Epidermal melanocyte (primary cell): ENCODE measurements around the gene C1QTNF5.

Source experiments
- DNase-seq: peaks from one replicate; pipeline ENCODE4 v3.0.0; 2011; ENCODE audit warnings: low spot score; ENCODE audit not compliant: insufficient read length

Gene C1QTNF5

DNA sequence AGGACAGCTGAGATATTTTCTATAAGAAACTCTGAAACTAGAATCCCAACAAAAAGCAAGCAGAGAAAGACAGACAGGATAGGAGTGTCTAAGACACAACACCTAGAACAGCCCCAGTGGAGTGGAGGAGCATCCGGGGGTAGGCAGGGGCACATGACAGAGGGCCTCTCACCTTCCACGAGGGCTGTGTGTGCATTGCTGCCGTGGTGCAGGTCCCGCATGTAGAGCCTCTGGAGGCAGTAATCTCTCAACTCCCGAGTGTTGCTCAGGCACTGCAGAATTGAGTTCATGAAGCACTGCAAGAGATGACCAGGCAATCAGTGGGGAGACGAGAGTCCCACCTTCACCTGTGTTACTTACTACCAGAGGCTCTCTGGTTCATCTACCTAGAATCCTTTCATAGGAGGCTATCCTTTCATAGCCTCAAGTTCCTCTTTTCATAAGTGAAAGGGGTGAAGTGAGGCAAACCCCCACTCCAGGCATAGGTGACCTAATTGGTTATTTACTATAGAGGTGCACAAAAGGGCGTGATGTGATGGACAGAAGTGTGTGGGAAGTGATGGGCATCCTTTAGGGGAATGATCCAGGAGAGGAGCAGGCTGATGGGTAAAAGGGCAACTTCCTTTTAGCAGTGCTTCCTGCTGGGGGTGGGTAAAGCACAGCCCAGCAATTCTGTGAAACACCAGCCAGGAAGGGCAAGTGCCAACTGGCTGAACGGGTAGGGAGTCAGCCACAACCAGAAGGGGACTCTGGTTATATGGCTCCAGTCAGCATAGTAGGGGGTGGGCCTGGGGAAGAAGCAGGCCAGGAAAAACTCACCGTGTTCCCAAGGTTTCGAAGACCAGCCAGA lies 18.9 kb upstream of the C1QTNF5 start:
- DNase-seq, result no peak

DNA sequence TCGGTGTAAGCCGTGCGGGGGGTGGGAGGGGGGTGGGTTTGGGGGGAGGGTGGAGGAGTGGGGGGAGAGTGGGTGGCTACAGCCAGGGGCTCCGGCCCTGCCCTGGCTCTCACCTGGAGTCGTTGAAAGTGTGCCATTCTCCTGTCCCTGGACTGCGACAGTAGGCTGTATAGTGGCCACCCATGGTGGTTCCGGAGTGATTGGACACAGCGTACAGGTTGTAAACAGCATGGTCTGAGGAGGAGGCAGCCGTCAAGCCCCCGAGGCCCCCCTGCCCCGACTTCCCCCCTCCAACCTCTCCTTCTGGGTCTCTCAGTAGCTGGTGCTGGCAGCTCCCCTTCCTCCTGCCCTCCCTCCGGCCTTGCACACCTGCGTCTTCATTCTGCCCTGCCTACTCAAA lies 16.4 kb upstream of the C1QTNF5 start:
- DNase-seq, result no peak

DNA sequence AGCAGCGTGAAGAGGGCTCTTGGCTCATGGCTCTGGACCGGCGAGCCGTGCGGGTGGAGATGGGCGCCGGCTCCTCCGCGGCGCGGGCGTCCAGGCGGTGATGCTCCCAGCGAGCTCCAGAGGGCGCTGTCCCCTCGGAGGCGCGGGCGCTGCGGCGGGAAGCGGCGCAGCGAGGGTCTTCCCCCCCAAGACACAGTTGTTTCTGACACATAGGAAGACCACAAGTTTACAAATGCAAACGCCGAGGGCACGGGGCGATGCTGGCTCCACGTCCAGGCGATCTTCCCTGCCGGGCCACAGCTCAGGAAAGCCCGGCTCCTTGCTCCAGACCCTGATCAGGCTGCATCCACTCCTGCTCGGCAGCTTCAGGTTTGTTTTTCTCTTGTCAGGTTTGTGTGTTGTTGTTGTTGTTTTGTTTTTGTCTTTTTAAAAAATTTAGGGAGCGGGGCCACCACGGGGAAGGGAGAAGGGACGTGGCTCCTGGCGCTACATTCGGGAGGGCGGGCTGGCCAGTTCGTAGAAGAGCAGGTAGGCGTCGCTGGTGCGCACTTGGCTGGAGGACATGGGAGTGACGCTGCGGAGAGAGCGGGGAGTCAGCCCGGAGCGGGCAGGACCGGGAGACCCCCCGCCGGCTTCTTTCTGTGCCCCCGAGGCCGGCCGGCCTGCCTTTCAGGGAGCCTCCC lies 15.8 kb upstream of the C1QTNF5 start:
- DNase-seq, result peak; percentile 96

DNA sequence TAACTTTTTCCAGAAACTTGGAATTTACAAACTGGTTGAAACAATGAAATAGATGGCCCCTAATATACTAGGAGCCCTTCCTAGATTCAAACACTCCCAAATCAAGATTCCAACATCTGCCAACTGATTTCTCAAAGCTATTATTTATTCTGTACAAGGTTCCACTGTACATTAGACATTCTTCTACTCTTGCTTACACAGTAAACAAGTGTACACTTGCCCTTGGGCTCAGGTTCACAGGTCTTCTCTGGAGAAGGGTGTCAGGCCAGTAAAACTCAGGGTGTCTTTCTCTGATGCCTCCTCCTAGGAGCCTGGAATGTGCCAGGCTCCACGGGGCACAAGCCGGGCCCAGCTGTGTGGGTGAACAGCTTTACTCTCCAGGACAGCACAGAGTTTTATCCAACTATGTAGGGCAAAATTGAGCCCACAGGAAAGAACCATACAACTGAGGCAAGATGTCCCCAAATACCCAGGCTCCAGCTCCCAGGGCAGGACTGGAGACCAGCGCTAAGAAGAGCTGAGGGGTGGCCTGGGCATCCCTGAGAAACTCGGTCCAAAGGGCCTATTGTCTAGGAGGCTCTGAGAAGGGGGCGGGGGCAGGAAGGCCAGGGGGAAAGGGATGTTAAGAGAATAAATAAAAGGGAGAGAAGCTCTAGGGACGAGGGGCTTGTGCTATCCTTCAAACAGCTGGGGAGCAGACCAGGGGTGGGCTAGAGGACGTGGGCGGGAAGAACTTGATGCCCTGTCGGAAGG lies 14.6 kb upstream of the C1QTNF5 start:
- DNase-seq, result no peak

DNA sequence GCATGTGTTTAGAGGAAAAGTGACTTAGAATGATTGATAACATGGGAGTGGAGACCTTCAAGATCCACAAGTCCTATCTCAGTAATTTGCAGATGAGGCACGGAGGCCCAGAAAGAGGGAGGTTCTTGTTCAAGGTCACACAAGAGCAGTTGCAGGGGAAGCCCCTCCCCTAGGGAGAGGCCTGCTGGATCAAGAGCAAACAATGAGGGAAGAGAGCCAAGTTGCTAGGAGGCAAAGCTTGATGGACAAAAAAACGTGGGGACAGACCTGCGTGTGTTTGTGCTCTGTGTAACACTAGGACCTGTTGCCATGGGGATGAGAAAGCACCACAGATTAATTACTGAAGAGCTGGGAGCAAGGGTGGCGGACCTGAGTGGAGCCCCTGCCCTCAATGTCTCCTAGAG lies 12.2 kb upstream of the C1QTNF5 start:
- peak; percentile 20 for DNase-seq

DNA sequence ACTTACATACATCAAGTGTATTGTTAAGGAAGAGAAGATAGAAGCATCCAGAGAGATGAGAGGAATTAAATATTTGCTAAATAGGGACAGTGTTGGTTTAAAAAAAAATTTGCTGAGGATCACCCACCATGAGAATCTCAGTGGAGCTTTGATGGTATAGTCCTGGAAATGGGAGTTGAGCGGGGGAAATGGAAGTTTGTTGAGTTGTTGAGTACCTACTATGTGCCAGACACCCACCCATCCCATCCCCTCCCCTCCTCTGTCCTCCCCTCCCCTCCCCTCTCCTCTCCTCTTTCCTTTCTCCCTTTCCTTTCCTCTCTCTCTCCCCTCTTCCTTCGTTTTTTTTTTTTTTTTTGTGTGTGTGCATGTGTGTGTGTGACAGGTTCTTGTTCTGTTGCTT lies 10.5 kb upstream of the C1QTNF5 start:
- no peak for DNase-seq

DNA sequence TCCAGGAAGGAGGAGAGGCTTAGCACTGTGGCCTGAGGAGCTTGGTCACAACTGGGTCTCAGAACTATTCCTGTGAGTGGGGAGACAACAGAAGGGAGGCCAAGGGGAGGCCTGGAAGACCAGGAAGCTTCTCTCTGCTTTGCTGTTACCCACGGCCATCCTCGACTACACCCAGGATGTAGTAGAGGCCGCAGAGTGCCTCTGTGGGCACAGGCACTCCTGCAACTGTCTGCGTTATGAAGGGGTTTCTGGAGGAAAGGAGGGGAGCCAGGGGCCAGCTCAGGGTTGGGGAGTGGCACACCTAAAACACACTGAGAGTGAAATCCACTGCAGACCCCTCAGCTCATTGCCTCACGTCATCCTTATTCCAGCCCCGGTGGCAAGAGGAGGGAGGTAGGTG lies 9.6 kb upstream of the C1QTNF5 start:
- DNase-seq, result peak; percentile 5

DNA sequence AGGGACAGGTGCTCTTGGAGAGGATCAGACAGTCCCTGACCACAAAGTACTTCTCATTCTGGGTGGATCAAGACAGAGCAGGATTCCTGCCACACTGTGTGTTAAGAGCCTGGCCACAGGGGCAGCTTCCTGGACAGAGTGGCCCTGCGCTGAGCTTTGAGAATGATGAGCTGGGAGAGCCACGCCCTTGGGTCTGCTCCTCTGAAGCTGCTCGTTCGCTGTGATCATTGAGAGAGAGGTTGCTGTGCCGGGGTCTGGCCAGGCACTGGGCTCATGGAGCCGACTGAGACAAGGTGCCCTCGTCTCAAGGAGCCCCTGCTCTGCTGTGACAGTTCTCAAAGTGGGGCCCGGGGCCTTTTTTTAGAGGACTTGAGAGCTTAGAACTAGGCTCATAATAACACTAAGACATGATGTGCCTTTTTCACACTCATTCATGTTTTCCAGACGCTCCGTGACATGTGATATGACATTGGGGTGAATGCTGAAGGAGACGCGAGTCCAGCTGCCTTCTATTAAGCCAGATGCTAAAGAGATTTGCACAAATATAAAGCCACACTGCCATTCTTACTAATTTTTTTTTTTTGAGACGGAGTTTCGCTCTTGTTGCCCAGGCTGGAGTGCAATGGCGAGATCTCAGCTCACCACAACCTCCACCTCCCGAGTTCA lies 7.4 kb upstream of the C1QTNF5 start:
- peak; percentile 15 for DNase-seq

DNA sequence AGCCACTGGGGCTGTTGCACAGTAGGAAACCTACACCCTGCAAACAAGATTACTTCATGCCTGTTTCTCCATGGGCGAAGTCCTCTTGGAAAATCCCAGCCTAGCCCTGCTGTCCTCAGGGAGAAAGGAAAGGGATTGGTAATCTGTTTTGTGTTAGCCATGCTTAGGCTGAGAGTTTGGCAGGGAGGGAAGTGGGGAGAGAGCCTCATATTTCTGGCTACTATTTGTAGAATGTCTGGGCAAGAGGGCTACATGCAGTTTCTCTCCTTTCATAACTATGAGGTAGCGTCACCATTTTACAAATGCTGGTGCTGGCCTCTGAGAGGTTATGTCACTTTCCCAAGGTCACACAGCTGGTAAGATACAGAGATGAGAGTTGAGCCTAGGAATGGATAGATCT lies 6.6 kb upstream of the C1QTNF5 start:
- peak; percentile 41 for DNase-seq

DNA sequence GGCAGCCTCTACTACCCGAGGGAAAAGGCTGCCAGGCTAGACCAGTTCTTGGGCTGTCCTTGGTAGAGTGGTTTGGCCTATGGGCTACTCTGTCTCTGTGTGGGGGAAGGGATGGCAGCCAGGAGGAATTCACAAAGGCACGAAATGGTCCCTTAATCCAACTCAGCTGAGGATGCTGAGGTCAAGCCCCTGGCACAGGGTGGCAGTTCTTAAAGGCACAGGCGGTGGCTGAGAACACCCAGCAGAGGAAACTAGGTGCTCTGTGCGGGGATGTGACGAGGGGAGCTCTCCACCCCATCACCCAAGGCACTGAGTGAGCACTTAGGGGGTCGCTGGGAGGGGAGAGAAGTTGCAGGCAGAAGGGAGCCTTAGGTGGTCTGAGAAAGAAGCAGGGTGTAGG lies 5.9 kb upstream of the C1QTNF5 start, which contains the start of gene MFRP:
TSS of gene MFRP (minus strand) at position 101 of the 400 bp plus-strand sequence. CDS start 192 bp downstream, outside the sequence.
- DNase-seq, result no peak

DNA sequence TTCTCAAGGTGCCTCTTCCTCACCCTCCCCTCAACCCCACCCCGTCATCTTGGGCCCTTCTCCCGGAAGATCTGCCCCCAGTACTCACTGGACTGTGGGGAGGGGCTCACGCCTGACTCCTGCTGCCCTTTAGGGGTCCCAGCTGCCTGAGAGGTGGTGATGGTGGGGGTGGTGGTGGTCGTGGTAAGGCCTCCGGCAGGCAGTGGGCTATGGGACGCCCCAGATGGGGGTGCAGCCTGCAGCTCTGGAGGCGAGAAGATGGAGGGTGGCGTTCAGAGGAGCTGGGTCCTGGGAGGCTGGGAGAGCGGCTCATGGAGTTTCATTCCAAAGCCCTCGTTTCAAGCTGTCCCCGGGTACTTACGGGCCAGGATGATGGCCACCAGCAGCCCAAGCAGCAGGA lies 5.0 kb upstream of the C1QTNF5 start:
- DNase-seq, result no peak

DNA sequence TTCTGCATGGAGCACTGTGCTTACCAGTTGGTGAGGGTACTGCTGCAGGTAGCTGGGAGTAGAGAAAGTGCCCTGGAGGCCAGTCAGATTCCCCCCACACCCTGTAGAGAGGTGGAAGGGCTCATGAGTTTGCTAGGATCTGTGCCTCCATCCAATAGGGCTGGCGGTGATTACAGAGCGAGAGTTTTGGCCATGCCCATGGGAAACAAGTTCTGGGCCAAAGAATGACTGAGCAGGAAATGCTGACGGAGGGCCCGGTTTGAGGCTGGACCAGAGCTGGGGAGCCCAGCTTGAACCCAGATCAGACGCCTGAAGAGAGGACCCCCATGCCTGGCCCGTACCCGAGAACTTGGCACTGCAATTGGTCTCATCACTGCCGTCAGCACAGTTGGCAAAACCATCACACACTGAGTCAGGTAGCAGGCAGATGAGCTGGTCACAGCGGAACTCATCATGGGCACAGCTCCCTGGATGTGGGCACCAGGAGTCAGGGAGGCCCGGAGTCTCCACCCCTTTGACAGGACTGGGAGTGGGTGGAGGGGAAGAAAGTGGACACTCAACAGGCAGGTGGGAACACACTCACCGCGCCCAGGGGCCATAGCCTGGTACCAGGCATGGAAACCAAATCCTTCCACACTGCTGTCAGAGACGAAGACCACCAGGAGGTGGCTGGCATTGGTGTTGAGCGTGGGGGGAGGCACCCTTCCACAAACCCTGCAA lies 3.8 kb upstream of the C1QTNF5 start:
- peak; percentile 6 for DNase-seq

DNA sequence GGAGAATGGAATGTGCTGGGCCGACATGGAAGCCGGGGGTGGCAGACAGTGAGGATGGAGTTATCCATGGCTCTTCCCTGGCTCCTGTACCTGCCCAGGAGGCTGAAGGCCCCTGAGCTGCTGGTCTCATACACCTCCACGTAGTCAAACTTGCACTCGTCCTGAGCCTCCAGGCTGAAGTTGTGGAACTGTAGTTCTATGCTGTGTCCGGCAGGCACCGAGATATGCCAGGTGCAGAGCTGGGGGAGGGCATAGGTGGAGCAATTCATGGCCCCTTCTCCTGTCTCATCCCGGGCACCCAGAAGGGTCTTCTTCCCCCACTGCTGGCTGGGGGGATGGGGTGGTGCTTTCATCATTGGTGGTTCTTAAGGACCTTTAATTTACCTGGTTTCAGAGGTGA lies 3.0 kb upstream of the C1QTNF5 start:
- no peak for DNase-seq

DNA sequence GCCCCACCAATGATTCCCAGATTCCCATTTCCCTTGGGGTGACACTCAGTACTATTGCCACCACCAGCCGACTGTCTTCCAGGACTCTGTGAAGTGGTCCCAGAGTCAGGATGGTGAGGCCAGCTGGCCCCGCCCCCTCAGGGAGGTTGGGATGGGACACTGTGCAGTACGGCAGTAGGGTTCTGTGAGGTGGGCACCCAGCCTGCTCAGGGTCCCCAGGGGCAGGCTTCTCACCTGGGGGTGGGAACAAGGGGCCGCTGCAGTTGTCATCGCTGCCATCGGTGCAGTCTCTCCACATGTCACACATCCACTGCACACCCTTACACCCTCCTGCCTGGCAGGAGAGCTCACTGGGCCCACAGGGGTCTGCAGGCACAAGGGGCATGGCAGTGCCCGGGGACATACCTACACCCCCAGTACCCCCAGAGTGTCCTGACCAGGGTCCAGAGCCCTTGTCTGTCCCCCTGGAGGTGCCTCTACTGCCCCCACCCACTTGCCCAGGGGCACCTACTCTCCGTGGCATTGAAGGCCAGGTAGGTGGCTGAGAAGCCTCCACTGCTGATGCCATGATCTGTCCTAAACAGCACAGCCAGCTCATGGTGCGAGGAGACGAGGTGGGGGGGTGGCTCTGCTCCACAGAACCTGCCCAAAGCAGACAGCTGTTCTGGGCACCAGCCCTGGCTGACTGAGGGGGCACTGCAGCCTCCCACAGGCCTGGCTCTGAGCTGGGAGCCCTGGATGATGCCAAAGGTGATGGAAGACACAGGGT lies 1.9 kb upstream of the C1QTNF5 start:
- peak; percentile 10 for DNase-seq

DNA sequence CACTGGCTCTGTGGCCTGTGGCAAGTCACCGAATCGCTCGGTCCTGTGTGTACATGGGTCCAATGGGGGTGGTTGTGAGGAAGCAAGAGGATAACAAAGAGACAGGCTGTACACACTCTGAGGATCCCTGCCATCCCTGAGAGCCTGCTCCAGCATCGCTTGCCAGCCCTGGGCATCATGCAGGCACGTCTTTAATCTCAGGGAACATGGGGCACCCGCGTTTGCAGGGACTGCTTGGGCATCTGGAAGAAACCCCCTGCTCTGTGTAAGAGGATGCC lies 1.3 kb upstream of the C1QTNF5 start:
- DNase-seq, result peak; percentile 12

DNA sequence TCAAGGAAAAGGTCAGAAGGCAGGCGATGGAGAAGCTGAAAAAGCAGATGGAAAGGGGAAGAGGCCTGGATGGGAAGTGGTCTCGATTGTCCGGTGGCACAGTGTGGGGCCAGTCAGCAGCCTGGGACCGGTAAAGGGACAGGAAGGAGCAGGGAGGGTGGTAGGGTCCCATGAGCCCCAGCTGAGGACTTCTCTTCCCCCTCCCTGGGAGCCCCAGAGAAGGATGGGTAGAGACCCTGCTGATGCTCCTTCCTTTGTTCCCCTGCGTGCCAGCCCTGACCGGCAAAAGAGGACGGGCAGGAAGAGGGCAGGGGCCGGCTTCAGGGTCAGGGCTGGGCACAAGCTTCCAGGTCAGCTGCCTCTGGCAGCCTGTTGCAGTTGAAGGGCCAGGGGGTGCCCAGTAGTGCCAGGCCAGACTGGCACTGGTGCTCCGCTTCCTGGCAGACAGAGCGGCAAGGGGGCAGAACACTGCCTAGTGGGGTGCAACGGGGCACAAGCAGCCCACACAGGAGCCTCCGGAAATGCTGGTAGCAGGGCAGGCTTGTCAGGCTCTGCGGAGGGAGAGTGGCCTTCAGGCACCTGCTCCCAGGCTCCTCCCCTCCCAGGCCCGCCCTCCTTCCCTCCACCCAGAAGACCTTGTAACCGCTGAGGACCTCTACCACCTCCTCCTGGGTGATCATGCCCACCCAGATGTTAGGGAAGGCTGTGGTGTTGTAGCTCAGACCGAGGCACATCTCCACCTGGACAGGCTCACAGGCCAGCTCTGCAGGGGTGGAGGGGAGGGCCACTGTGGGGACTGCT lies 739 bp upstream of the C1QTNF5 start:
- DNase-seq, result peak; percentile 13

DNA sequence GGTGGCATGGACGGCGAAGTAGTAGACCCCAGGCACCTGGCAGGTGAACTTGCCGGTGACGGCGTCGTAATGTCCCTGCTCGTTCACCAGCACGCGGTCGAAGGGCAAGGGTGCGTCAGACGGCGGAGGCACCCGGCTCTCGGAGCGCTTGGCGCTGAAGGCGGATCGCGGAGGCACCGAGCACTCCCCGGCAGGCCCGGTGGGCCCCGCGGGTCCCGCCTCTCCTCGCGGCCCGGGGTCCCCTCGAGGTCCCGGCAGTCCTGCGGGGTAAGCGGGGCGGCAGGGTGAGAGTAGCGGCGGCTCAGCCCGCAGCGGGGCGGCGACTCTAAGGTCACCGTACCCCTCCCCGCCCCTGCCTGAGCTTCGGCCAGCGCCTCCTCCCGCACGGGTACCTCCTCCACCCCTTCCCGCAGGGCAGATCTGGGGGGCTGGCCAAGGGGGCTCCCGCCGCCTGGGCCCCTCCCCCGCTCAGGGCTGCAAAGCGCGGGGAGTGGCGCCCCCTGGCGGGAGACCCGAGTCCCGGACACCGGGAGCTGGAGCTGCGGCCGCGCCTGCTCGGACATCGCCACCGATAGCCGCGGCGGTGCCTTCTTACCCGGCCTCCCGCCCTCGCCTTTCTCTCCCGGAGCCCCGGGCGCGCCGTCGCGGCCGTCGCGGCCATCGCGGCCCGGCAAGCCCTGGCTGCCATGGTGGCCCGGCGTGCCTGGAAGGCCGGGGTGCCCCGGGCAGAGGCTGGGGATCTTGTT lies 921 bp downstream of the C1QTNF5 start:
- DNase-seq, result peak; percentile 74

DNA sequence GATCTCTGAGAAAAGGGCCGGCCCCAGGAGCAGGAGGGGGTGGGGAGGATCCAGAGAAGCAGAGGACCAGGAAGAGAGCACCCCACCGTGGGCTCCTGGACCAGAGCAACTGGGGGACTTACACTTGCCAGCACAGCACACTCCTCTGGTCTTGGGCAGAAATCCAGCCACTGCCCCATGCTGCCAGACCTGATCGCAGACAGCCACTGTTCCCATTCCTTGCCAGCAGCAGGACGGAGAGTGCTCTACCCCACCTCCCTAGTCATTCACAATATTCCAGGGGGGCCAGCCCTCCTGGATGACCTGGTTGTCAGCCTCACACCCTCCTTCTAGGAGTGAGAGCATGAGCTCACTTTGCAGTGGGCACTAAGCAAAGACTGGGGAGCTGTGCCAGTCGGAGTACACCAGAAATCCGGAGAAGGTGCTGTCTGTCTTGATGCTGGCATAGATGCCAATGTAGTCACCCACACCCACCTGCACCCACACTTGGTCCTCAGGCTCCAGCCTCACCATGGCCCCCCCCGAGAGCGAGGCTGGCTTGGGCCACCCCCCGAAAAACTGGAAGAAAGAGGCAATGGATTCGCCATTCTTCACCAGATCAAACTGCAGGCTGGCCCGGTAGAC lies 1.6 kb downstream of the C1QTNF5 start:
- peak; percentile 7 for DNase-seq
